HEK293T (cell line): ENCODE measurements around the gene HEG1.

Experiments
- CTCF ChIA-PET: fragments of 350-600 bp; formaldehyde crosslinking; extraction: SDS; loops from one replicate; lab custom pipeline; 2021; ENCODE audit warnings: antibody characterized with exemption, inconsistent platforms; lab: Yijun Ruan, JAX
- POLR2A ChIA-PET: fragments of 350-600 bp; formaldehyde crosslinking; extraction: SDS; loops from one replicate; lab custom pipeline; 2020; ENCODE audit warnings: antibody characterized with exemption, inconsistent platforms; lab: Yijun Ruan, JAX
- DNase-seq: peaks from one replicate; pipeline ENCODE4 v3.0.0; 2012; ENCODE audit warnings: mixed read lengths; ENCODE audit errors: extremely low spot score
- ARNT ChIP-seq: fragments of 450-650 bp; IDR thresholded peaks from 2 replicates; pipeline ENCODE4 v1.6.1; 2017; ENCODE audit warnings: mild to moderate bottlenecking
- BHLHE40 ChIP-seq: fragments of 450-650 bp; IDR thresholded peaks from 2 replicates; pipeline ENCODE4 v1.6.1; 2016; ENCODE audit warnings: mild to moderate bottlenecking, moderate library complexity, borderline replicate concordance
- CTBP1 ChIP-seq: fragments of 450-650 bp; IDR thresholded peaks from 2 replicates; pipeline ENCODE4 v1.6.1; 2016; ENCODE audit warnings: borderline replicate concordance
- ELF4 ChIP-seq: fragments of 450-650 bp; IDR thresholded peaks from 2 replicates; pipeline ENCODE4 v1.6.1; 2017; ENCODE audit warnings: antibody characterized with exemption
- FOXA1 ChIP-seq: fragments of 450-650 bp; IDR thresholded peaks from 2 replicates; pipeline ENCODE4 v1.6.1; 2016; ENCODE audit warnings: mild to moderate bottlenecking
- FOXK2 ChIP-seq: fragments of 450-650 bp; IDR thresholded peaks from 2 replicates; pipeline ENCODE4 v1.6.1; 2016; ENCODE audit warnings: mild to moderate bottlenecking
- FOXM1 ChIP-seq: fragments of 450-650 bp; IDR thresholded peaks from 2 replicates; pipeline ENCODE4 v1.6.1; 2017; ENCODE audit warnings: mild to moderate bottlenecking, borderline replicate concordance
- HDGF ChIP-seq: fragments of 450-650 bp; IDR thresholded peaks from 2 replicates; pipeline ENCODE4 v1.6.1; 2017; ENCODE audit warnings: antibody characterized with exemption, borderline replicate concordance
- L3MBTL2 ChIP-seq: fragments of 450-650 bp; conservative IDR thresholded peaks from 2 replicates; pipeline ENCODE4 v1.6.1; 2016; ENCODE audit warnings: mild to moderate bottlenecking
- LEF1 ChIP-seq: fragments of 450-650 bp; IDR thresholded peaks from 2 replicates; pipeline ENCODE4 v1.6.1; 2017; ENCODE audit warnings: mild to moderate bottlenecking, borderline replicate concordance
- NFRKB ChIP-seq: fragments of 450-650 bp; IDR thresholded peaks from 2 replicates; pipeline ENCODE4 v1.6.1; 2016; ENCODE audit warnings: mild to moderate bottlenecking, moderate library complexity
- PKNOX1 ChIP-seq: fragments of 450-650 bp; IDR thresholded peaks from 2 replicates; pipeline ENCODE4 v1.6.1; 2016
- SP1 ChIP-seq: fragments of 450-650 bp; IDR thresholded peaks from 2 replicates; pipeline ENCODE4 v1.6.1; 2017
- SUZ12 ChIP-seq: fragments of 450-650 bp; IDR thresholded peaks from 2 replicates; pipeline ENCODE4 v1.6.1; 2016; ENCODE audit warnings: mild to moderate bottlenecking
- TARDBP ChIP-seq: fragments of 450-650 bp; IDR thresholded peaks from 2 replicates; pipeline ENCODE4 v1.6.1; 2016
- ZNF384 ChIP-seq: fragments of 450-650 bp; IDR thresholded peaks from 2 replicates; pipeline ENCODE4 v1.6.1; 2016

The HEG1 gene

DNA sequence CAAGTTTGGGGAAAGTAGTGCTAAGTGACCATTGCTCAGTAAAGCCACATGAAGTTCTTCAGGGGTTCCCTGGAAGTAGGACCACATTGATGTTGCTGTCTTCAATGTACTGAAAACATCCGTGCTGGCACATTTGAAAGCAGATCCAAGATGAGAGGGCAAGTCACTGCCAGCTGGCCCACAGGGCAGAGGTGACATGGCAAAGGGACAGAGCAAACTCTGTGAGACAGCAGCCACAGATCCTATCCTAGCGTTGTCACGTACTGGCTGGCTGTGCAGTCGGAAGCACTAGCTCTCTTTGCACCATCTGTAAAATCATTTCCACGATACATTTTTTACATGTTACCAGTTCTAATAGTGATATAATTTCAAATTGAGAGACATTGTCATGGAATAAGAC is 135.1 kb downstream of the HEG1 start:
- ChIA-PET CTCF (interaction anchor here (0.7 kb wide), 1 partner anchor 1326 kb away, joined by 3 read pairs; no protein-coding TSS in a partner anchor), POLR2A (no interaction called here)
- DNase-seq, result no peak
- TF ChIP-seq TARDBP, result no peak
- no peak for TF ChIP-seq SP1
- no peak for TF ChIP-seq ZNF384
- no peak for TF ChIP-seq FOXM1
- no peak for TF ChIP-seq CTBP1
- TF ChIP-seq SUZ12, result no peak
- TF ChIP-seq LEF1, result no peak
- TF ChIP-seq ELF4, result no peak

DNA sequence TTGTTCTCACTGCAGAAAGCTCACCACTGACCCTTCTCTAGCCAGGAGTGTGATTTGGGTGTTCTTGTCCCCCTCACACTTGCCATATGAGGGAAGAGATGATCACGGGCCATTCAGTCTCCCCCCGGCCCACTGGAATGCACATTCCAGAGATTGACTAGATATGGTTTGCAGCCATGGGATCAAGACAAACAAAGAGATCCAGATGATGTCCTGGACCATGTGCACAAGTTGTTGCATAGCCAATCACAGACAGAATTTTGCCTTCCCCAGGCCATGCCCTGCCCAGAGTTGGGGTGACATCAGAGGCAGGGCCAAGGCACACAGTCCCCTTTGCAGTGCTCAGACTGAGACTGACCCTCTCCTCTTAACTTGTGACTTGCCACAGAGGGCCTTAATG is 136.0 kb downstream of the HEG1 start:
- CTCF ChIA-PET, result interaction anchor here (0.7 kb wide), 1 partner anchor 1327 kb away, joined by 3 read pairs; no protein-coding TSS in a partner anchor

DNA sequence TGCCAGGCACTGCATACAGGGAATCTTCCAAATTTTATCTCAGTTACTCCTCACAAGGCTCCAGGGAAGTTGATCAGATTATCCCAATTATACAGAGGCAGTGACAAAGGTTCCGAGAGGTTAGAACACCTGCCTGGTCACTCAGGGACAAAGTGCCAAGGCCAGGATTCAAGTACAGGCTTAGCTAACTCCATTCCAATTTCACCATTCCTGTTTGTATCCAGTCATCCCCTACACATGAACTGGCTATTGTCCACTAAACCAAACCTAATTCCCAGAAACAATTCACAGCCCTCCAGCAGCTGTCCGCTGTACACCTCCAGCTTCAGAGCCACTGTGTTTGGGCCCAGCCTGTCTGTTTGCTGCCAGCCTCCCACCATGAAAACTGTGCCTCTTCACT is 137.3 kb downstream of the HEG1 start:
- DNase-seq, result no peak
- ChIA-PET CTCF (interaction anchor here (1.1 kb wide), 1 partner anchor 158 kb away, joined by 4 read pairs; no protein-coding TSS in a partner anchor), POLR2A (no interaction called here)
- TF ChIP-seq CTBP1 (no peak), ELF4 (no peak), TARDBP (no peak), FOXM1 (no peak), ARNT (no peak), HDGF (no peak), LEF1 (no peak), L3MBTL2 (no peak), PKNOX1 (no peak), BHLHE40 (no peak), FOXA1 (no peak), NFRKB (no peak)

More for the DNA sequence above, 136.0 kb downstream of the HEG1 start:
- no peak for DNase-seq
- TF ChIP-seq FOXM1 (no peak), HDGF (no peak), PKNOX1 (no peak), BHLHE40 (no peak), FOXK2 (no peak), TARDBP (no peak)
- POLR2A ChIA-PET, result no interaction called here

DNA sequence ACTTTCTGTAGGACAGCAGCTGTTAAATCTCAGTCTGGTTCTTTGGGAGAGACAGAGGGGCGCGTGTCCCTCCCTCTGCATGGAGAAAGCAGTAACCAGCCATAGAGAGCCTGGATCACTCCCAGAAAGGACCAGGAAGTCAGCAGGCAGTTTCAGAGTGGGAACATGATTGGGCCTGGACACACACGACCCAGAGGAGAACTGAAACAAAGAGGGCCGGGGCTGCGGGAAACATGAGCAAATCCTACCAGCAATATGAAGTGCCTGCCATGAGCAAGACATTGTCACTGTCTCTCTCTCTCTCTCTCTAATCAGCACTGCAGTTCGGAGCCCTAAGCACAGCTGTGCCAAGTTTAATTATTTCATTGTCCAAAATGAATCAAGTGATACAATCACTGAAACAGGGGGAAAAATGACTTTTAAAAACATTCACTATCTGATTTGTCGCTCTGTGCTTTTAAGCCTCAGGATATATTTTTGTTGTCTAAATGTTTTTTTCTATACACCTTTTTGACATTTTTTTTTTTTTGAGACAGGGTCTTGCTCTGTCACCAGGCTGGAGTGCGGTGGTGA is 138.9 kb downstream of the HEG1 start:
- POLR2A ChIA-PET, result no interaction called here
- TF ChIP-seq L3MBTL2 (no peak), HDGF (no peak), CTBP1 (no peak), NFRKB (no peak), SP1 (no peak), FOXK2 (no peak), PKNOX1 (no peak), TARDBP (no peak), ARNT (no peak), BHLHE40 (no peak), FOXM1 (no peak), LEF1 (no peak), ELF4 (no peak), ZNF384 (no peak), SUZ12 (no peak), FOXA1 (no peak)

More for the DNA sequence above, 138.9 kb downstream of the HEG1 start:
- CTCF ChIA-PET, result no interaction called here
- no peak for DNase-seq
